A673 (cell line): ENCODE data around the gene STARD7. TPM values are rescaled to one million over a fixed set of nuclear protein-coding genes. Genes with fewer than 3 reads are reported as not detected.

ENCODE experiments used
- BruUV-seq: library from RNA; stranded (reverse); fragments of 400-500 nt; replicated peaks from 2 replicates; lab custom pipeline; 2021; lab: Mats Ljungman, UMichigan
- CTCF ChIA-PET: fragments of 300-600 bp; sonication (Branson Sonifier 250); formaldehyde crosslinking; loops from one replicate; lab custom pipeline; 2022; ENCODE audit warnings: antibody characterized with exemption; lab: Charles Lee
- POLR2A ChIA-PET: fragments of 300-600 bp; sonication (Branson Sonifier 250); formaldehyde crosslinking; loops from one replicate; lab custom pipeline; 2022; ENCODE audit warnings: antibody characterized with exemption; ENCODE audit not compliant: low non-redundant PET; lab: Charles Lee
- DNase-seq: peaks from one replicate; pipeline ENCODE4 v3.0.0-alpha.2; 2015; ENCODE audit warnings: low spot score
- H3K27ac ChIP-seq: fragments of 200-600 bp; sonication (generic); 2 replicates; pipeline ENCODE4 v1.5.1; 2016; ENCODE audit warnings: mixed run types, low read depth, mild to moderate bottlenecking, mixed read lengths, antibody characterized with exemption, low read length; ENCODE audit not compliant: poor library complexity, severe bottlenecking
- H3K27me3 ChIP-seq: fragments of 200-600 bp; sonication (generic); replicated peaks from 2 replicates; pipeline ENCODE4 v1.6.1; 2017; ENCODE audit warnings: mixed run types, low read depth, mild to moderate bottlenecking, mixed read lengths, antibody characterized with exemption, low read length; ENCODE audit not compliant: insufficient read depth, poor library complexity
- H3K36me3 ChIP-seq: fragments of 200-600 bp; sonication (generic); 2 replicates; pipeline ENCODE4 v1.6.1; 2016; ENCODE audit warnings: mixed run types, mild to moderate bottlenecking, mixed read lengths, antibody characterized with exemption, low read length; ENCODE audit not compliant: insufficient read depth, poor library complexity, severe bottlenecking
- H3K4me1 ChIP-seq: fragments of 200-600 bp; sonication (generic); 2 replicates; pipeline ENCODE4 v1.6.1; 2017; ENCODE audit warnings: mixed run types, mild to moderate bottlenecking, mixed read lengths, antibody characterized with exemption, low read length; ENCODE audit not compliant: insufficient read depth, poor library complexity, severe bottlenecking
- H3K4me3 ChIP-seq: fragments of 200-600 bp; sonication (generic); 2 replicates; pipeline ENCODE4 v1.5.1; 2016; ENCODE audit warnings: low read depth, mixed run types, mild to moderate bottlenecking, mixed read lengths, low read length; ENCODE audit not compliant: poor library complexity, severe bottlenecking
- H3K9me3 ChIP-seq: fragments of 200-600 bp; sonication (generic); 2 replicates; pipeline ENCODE4 v1.6.1; 2016; ENCODE audit warnings: mixed run types, low read depth, mild to moderate bottlenecking, mixed read lengths, antibody characterized with exemption, low read length; ENCODE audit not compliant: poor library complexity, severe bottlenecking
- CTCF ChIP-seq: fragments of 300-800, 200-600 bp; sonication (generic); conservative IDR thresholded peaks from 2 replicates; pipeline ENCODE4 v1.5.1; 2017; ENCODE audit warnings: low read depth, mild to moderate bottlenecking, antibody characterized with exemption, low read length, moderate library complexity, mixed read lengths
- EZH2 ChIP-seq: fragments of 200-600 bp; sonication (generic); IDR thresholded peaks from 2 replicates; pipeline ENCODE4 v1.6.1; 2017; ENCODE audit warnings: borderline replicate concordance, low read depth, mild to moderate bottlenecking, mixed read lengths, antibody characterized with exemption, low read length; ENCODE audit not compliant: poor library complexity, severe bottlenecking
- intact Hi-C: fragments of 100-400 bp; cut with micrococcal nuclease; formaldehyde crosslinking; loops from one replicate; pipeline ENCODE4 v1.10.0; 2022; ENCODE audit not compliant: unreplicated experiment
- total RNA-seq: library from RNA; stranded (reverse); gene quantifications from 2 replicates; pipeline ENCODE4 v1.2.3, GENCODE V29; 2021

The STARD7 gene
- total RNA-seq, 1 experiment from 2014 or later: 201 TPM

- ChIA-PET CTCF (interaction anchor here (0.6 kb wide), 2 partner anchors 14 to 234 kb away, joined by 4 to 8 read pairs; no protein-coding TSS in a partner anchor), POLR2A (interaction anchor here (0.6 kb wide), 1 partner anchor 59 kb away, joined by 3 read pairs; the partner anchor contains the start of gene SNRNP200)
- Histone ChIP-seq H3K27ac (no peak overlapping the region), H3K27me3 (no peaks in the 10 kb centered on the region), H3K4me3 (no peak overlapping the region), H3K4me1 (peaks cover 7% of the 10 kb centered on the region), H3K36me3 (no peaks in the 10 kb centered on the region), H3K9me3 (no peaks in the 10 kb centered on the region)
- DNase-seq: no peak
- no TSS peak for BruUV-seq
- intact Hi-C loops: no loop called here
- TF ChIP-seq CTCF: no peak
- TF ChIP-seq EZH2: no peak
Observed at GRCh38 chr2:96245609-96246390, 37.2 kb upstream of the STARD7 start.

GRCh38 chr2:96243843-96244242 is 35.2 kb upstream of the STARD7 start:
- H3K27ac ChIP-seq: no peak overlapping the region
- H3K9me3 ChIP-seq: no peaks in the 10 kb centered on the region
- ChIA-PET POLR2A (no interaction called here), CTCF (no interaction called here)
- no peak for DNase-seq
- peaks cover 7% of the 10 kb centered on the region for H3K4me1 ChIP-seq
- no peak overlapping the region for H3K4me3 ChIP-seq
- BruUV-seq: no TSS peak
- H3K36me3 ChIP-seq: no peaks in the 10 kb centered on the region
- H3K27me3 ChIP-seq: no peaks in the 10 kb centered on the region
- intact Hi-C loops: no loop called here
- no peak for TF ChIP-seq EZH2
- TF ChIP-seq CTCF: no peak

DNA sequence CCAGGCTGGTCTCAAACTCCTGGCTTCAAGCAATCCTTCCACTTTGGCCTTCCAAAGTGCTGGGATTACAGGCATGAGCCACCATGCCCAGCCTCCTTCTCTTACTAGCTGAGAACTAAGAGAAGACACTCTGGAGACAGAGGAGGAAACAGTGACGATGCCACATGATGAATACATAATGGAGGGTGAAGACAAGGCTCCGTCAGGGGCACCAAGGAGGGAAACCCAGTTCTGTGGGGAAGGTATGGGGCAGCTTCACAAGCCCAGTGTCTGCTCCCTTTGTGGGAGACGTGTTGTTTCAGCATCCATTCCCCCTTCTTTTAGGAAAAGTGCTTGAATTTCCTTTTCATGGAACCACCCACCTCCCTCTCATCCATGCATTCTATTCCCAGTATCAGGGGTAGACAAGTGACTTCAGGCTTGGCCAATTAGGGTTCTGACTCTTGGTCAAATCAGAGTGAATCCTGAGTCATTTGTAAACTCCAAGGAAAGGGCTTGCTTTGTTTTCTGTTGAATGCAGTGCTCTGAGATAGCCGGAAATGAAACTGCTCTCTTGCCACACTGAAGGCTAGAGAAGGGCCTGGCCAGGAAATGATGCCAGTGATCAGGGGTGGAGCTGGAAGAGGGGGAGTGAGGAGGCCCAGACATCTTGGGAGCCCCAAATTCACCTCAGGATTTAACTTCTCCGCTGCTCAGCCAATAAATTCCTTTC is 33.4 kb upstream of the STARD7 start:
- BruUV-seq: no TSS peak
- Histone ChIP-seq H3K9me3 (no peaks in the 10 kb centered on the region), H3K27ac (peak overlapping the region; percentile 67), H3K27me3 (no peaks in the 10 kb centered on the region), H3K4me1 (peaks cover 7% of the 10 kb centered on the region), H3K36me3 (no peaks in the 10 kb centered on the region), H3K4me3 (no peak overlapping the region)
- no peak for TF ChIP-seq EZH2
- TF ChIP-seq CTCF: no peak
- ChIA-PET POLR2A (no interaction called here), CTCF (interaction anchor here (0.5 to 0.6 kb wide), 2 partner anchors 25 to 35 kb away, joined by 10 read pairs; no protein-coding TSS in a partner anchor)
- intact Hi-C loops: no loop called here
- DNase-seq: peak; percentile 43
